Measurements from ENCODE around the gene PTPRCAP.

- no peak for TF ChIP-seq YY1 (IDR thresholded peaks at IDR 0.05; ENCODE audit: insufficient read depth, insufficient read length)
- no peak for TF ChIP-seq SUZ12 (IDR thresholded peaks at IDR 0.05; ENCODE audit: extremely low read depth, insufficient read depth, insufficient read length)
- TF ChIP-seq ZNF274 (IDR thresholded peaks at IDR 0.05; ENCODE audit: low read depth, low read length): no peak
These were observed 17.3 kb downstream of the PTPRCAP start for GRCh38 chr11:67420147-67420645.

All from NT2/D1 (cell line).